Transverse colon (tissue), 4 donors: Measurements from ENCODE around the gene PTBP3. TPM values are rescaled to one million over a fixed set of nuclear protein-coding genes. Genes with fewer than 3 reads are reported as not detected.

Experiments
- DNase-seq: peaks from one replicate; pipeline ENCODE4 v3.0.0-alpha.2; 2019
- H3K27ac ChIP-seq, 4 donors: fragments of 200-600 bp; sonication (generic); 2 replicates each; pipeline ENCODE4 v1.5.1; 2016 to 2018; ENCODE audit warnings: inconsistent platforms in 4 of 4
- H3K27me3 ChIP-seq: fragments of 200-600 bp; sonication (generic); 2 replicates; pipeline ENCODE4 v1.5.1; 2017; ENCODE audit warnings: inconsistent platforms
- H3K36me3 ChIP-seq, 4 donors: fragments of 200-600 bp; sonication (generic); 2 replicates each; pipeline ENCODE4 v1.5.1; 2017 to 2019; ENCODE audit warnings: inconsistent platforms in 4 of 4
- H3K4me1 ChIP-seq, 4 donors: fragments of 200-600 bp; sonication (generic); 2 replicates each; pipeline ENCODE4 v1.5.1; 2017 to 2020; ENCODE audit warnings: inconsistent platforms in 4 of 4
- H3K4me3 ChIP-seq, 4 donors: fragments of 200-600 bp; sonication (generic); 1 replicate in 1 of 4; 2 replicates in 3 of 4; pipeline versions ENCODE4 v1.5.1 to v1.6.1; 2017 to 2019; ENCODE audit warnings: inconsistent platforms in 4 of 4
- H3K9me3 ChIP-seq, 2 donors: fragments of 200-600 bp; sonication (generic); 2 replicates each; pipeline ENCODE4 v1.5.1; 2017 to 2019; ENCODE audit warnings: inconsistent platforms in 2 of 2
- CTCF ChIP-seq, 5 experiments: fragments of 200-600 bp in 3 of 5; fragments of 450-650 bp in 2 of 5; sonication (generic) in 3 of 5; IDR thresholded peaks; 1 replicate in 2 of 5; 2 replicates in 3 of 5; pipeline ENCODE4 v1.5.1; 2016 to 2017; ENCODE audit warnings: antibody characterized with exemption in 5 of 5, inconsistent platforms in 3 of 5, mild to moderate bottlenecking in 2 of 5, moderate library complexity in 1 of 5
- EP300 ChIP-seq: sonication (generic); formaldehyde crosslinking; IDR thresholded peaks from one replicate; pipeline ENCODE4 v1.6.1; 2017; ENCODE audit warnings: antibody characterized with exemption, low read depth
- POLR2A ChIP-seq: fragments of 450-650 bp; IDR thresholded peaks from one replicate; pipeline ENCODE4 v1.6.1; 2016; ENCODE audit warnings: antibody characterized with exemption, mild to moderate bottlenecking, moderate library complexity
- POLR2AphosphoS5 ChIP-seq, 3 donors: sonication (generic); formaldehyde crosslinking; IDR thresholded peaks; one replicate each; pipeline ENCODE4 v1.6.1; 2016; ENCODE audit warnings: antibody characterized with exemption in 3 of 3
- WGBS, 2 donors: methylation state at CpG; one replicate each; pipeline ENCODE4 v1.1.5; 2018; ENCODE audit warnings: low coverage in 1 of 2; 5-methylcytosine and 5-hydroxymethylcytosine counted together
- in situ Hi-C, 4 donors: fragments of 200-750 bp; cut with MboI; loops; one replicate each; pipeline versions ENCODE4 v1.15.0 to v1.15.1; 2017; ENCODE audit warnings: low sequenced_read_pairs in 3 of 4, low pct_ligation_motif_present in 1 of 4, low pct_unique_long_range_greater_than_20kb in 1 of 4
- intact Hi-C: fragments of 100-400 bp; cut with DNase I; formaldehyde crosslinking; loops from one replicate; pipeline ENCODE4 v1.15.1; 2023; ENCODE audit warnings: low total_unique reads
- total RNA-seq, 4 donors: library from RNA; depleted of rRNA; stranded (reverse); fragments of >200 nt; gene quantifications; one replicate each; pipeline ENCODE4 v1.1.0, GENCODE V29; 2016

PTBP3 gene
- total RNA-seq, 4 donors from 2014 or later, result 25.3 to 96.9 (median 54.7) TPM

- no peak overlapping the region for H3K4me3 ChIP-seq
- in situ Hi-C loops, result no loop called here
- peaks cover 0 to 8% (median 0%) of the 10 kb centered on the region in 4 donors for H3K4me1 ChIP-seq
- no peak overlapping the region for H3K27ac ChIP-seq
- intact Hi-C loops, result no loop called here
- H3K36me3 ChIP-seq, result peaks cover 0 to 11% (median 0%) of the 10 kb centered on the region in 4 donors
- DNase-seq, result no peak
- H3K27me3 ChIP-seq, result no peaks in the 10 kb centered on the region
- TF ChIP-seq POLR2A, result no peak
- no peak for TF ChIP-seq CTCF (IDR thresholded peaks at IDR 0.05)
- TF ChIP-seq EP300, result no peak
- TF ChIP-seq POLR2AphosphoS5 (IDR thresholded peaks at IDR 0.05), result no peak
- H3K9me3 ChIP-seq, result no peaks in the 10 kb centered on the region
- WGBS, 2 donors, result 25 to 53% methylated on average over 1 to 3 of the region's 3 CpGs
Measured at GRCh38 chr9:112278152-112278551, 55.3 kb downstream of the PTBP3 start.

DNA sequence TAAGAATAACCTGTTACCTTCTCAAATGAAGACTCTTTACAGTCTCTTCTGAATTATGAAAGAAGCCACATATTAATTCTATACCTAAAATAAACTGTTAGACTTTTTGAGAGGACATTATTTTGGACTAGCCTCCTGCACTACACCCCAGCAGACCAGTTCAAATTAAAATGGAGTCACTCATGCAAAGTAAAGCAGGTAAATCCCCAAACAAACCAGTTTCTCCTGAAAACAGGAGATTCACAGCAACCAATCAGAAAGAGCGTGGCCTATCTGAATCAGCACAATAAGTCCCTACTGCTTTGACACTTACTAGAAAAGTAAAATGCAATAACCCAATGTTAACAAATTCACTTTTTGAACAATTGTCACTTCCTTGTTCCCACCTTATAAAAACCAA, 58.8 kb downstream of the PTBP3 start:
- no peaks in the 10 kb centered on the region for H3K9me3 ChIP-seq
- no peak overlapping the region for H3K27ac ChIP-seq
- 100% methylated on average over 1 of the region's 1 CpG for WGBS, 2 donors
- DNase-seq, result no peak
- no peak for TF ChIP-seq POLR2AphosphoS5 (IDR thresholded peaks at IDR 0.05)
- TF ChIP-seq POLR2A, result no peak
- no peak for TF ChIP-seq CTCF (IDR thresholded peaks at IDR 0.05)
- TF ChIP-seq EP300, result no peak
- H3K4me3 ChIP-seq, result no peak overlapping the region
- in situ Hi-C loops (no loop called here), intact Hi-C loops (no loop called here)
- H3K27me3 ChIP-seq, result no peaks in the 10 kb centered on the region
- H3K36me3 ChIP-seq, result peaks cover 0 to 11% (median 0%) of the 10 kb centered on the region in 4 donors
- H3K4me1 ChIP-seq, result peaks cover 0 to 8% (median 0%) of the 10 kb centered on the region in 4 donors

DNA sequence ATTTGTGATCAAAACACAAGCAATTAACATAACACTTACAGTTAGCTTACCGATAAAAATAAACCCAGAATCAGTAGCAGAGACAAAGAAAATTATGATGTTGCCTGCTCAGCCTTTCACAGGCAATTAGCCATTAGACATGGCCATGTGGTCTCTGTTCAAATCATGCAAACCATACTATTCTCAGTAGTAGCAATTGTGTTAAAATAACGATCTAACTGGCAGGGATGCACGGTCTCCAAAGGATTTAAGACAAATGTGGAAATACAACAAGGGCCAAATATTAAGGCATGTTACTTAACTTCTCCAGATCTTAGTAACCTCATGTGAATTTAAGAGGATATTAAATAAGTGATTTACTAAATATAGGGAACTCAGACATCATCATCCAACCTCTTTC, 59.5 kb downstream of the PTBP3 start:
- Histone ChIP-seq H3K36me3 (peaks cover 0 to 11% (median 0%) of the 10 kb centered on the region in 4 donors), H3K4me3 (no peak overlapping the region), H3K4me1 (peaks cover 0 to 8% (median 0%) of the 10 kb centered on the region in 4 donors), H3K27ac (no peak overlapping the region), H3K27me3 (no peaks in the 10 kb centered on the region), H3K9me3 (no peaks in the 10 kb centered on the region)
- TF ChIP-seq CTCF (IDR thresholded peaks at IDR 0.05) (no peak), EP300 (no peak), POLR2A (no peak), POLR2AphosphoS5 (IDR thresholded peaks at IDR 0.05) (no peak)
- 73 to 77% methylated on average over 3 of the region's 3 CpGs for WGBS, 2 donors
- in situ Hi-C loops (no loop called here), intact Hi-C loops (no loop called here)
- no peak for DNase-seq

- Histone ChIP-seq H3K36me3 (peaks cover 0 to 11% (median 3%) of the 10 kb centered on the region in 4 donors), H3K27ac (no peak overlapping the region), H3K4me3 (no peak overlapping the region), H3K9me3 (no peaks in the 10 kb centered on the region), H3K27me3 (no peaks in the 10 kb centered on the region), H3K4me1 (peaks cover 0 to 8% (median 0%) of the 10 kb centered on the region in 4 donors)
- TF ChIP-seq POLR2A, result no peak
- TF ChIP-seq POLR2AphosphoS5 (IDR thresholded peaks at IDR 0.05), result no peak
- TF ChIP-seq EP300, result no peak
- no peak for TF ChIP-seq CTCF (IDR thresholded peaks at IDR 0.05)
- intact Hi-C loops (no loop called here), in situ Hi-C loops (no loop called here)
- DNase-seq, result no peak
- 81 to 100% methylated on average over 1 to 2 of the region's 2 CpGs for WGBS, 2 donors
Measured at GRCh38 chr9:112271466-112272098, 61.8 kb downstream of the PTBP3 start.
